ENCODE measurements around the gene KIAA2012.

KIAA2012 gene

GRCh38 chr2:202136526-202136925, 63.5 kb downstream of the KIAA2012 start:
- H3K36me3 ChIP-seq (ENCODE audit: control insufficient read depth, low read length) = no peaks in the 10 kb centered on the region
- H3K27ac ChIP-seq (ENCODE audit: low read depth, low read length) = no peak overlapping the region
- no peak overlapping the region for H3K4me2 ChIP-seq (ENCODE audit: low read length)
- H3K9me2 ChIP-seq (replicated peaks; ENCODE audit: control insufficient read depth, low read length) = no peaks in the 10 kb centered on the region
- peaks cover 10% of the 10 kb centered on the region for H3K4me1 ChIP-seq (ENCODE audit: control insufficient read depth, low read length)
- no peaks in the 10 kb centered on the region for H4K20me1 ChIP-seq (ENCODE audit: control insufficient read depth, insufficient read depth, low read depth, low read length)
- no peaks in the 10 kb centered on the region for H3K79me2 ChIP-seq (ENCODE audit: control insufficient read depth, low read length)
- H3K27me3 ChIP-seq (ENCODE audit: control insufficient read depth, low read length) = 0 out of 2 replicates have a peak, but pooled peaks cover 3% of the 10 kb centered on the region
- H3K9me3 ChIP-seq (ENCODE audit: control insufficient read depth, insufficient read depth, low read length) = no peaks in the 10 kb centered on the region
- no peak overlapping the region for H3K4me3 ChIP-seq (ENCODE audit: low read length)
- no peak for TF ChIP-seq EZH2phosphoT487 (IDR thresholded peaks at IDR 0.05; ENCODE audit: borderline replicate concordance, low read length)
- no peak for TF ChIP-seq CTCF (IDR thresholded peaks at IDR 0.05; ENCODE audit: low read depth, low read length, poor library complexity, severe bottlenecking)
- H3F3A ChIP-seq (ENCODE audit: control insufficient read depth, insufficient read depth) = no peaks in the 10 kb centered on the region

GRCh38 chr2:202140522-202141252, 67.6 kb downstream of the KIAA2012 start:
- no peaks in the 10 kb centered on the region for H3F3A ChIP-seq (ENCODE audit: control insufficient read depth, insufficient read depth)
- no peak overlapping the region for H3K27ac ChIP-seq (ENCODE audit: low read depth, low read length)
- H4K20me1 ChIP-seq (ENCODE audit: control insufficient read depth, insufficient read depth, low read depth, low read length) = no peaks in the 10 kb centered on the region
- H3K9me2 ChIP-seq (replicated peaks; ENCODE audit: control insufficient read depth, low read length) = no peaks in the 10 kb centered on the region
- H3K27me3 ChIP-seq (ENCODE audit: control insufficient read depth, low read length) = no peaks in the 10 kb centered on the region
- H3K4me1 ChIP-seq (ENCODE audit: control insufficient read depth, low read length) = peaks cover 16% of the 10 kb centered on the region
- TF ChIP-seq CTCF (IDR thresholded peaks at IDR 0.05; ENCODE audit: low read depth, low read length, poor library complexity, severe bottlenecking) (no peak), EZH2phosphoT487 (IDR thresholded peaks at IDR 0.05; ENCODE audit: borderline replicate concordance, low read length) (no peak)
- H3K36me3 ChIP-seq (ENCODE audit: control insufficient read depth, low read length) = no peaks in the 10 kb centered on the region
- no peaks in the 10 kb centered on the region for H3K79me2 ChIP-seq (ENCODE audit: control insufficient read depth, low read length)
- no peak overlapping the region; the same call in 1 of the 2 replicates for H3K4me2 ChIP-seq (ENCODE audit: low read length)
- no peak overlapping the region for H3K4me3 ChIP-seq (ENCODE audit: low read length)
- no peaks in the 10 kb centered on the region for H3K9me3 ChIP-seq (ENCODE audit: control insufficient read depth, insufficient read depth, low read length)

- H4K20me1 ChIP-seq (ENCODE audit: control insufficient read depth, insufficient read depth, low read depth, low read length) = no peaks in the 10 kb centered on the region
- H3K9me2 ChIP-seq (replicated peaks; ENCODE audit: control insufficient read depth, low read length) = no peaks in the 10 kb centered on the region
- no peak overlapping the region; the same call in 1 of the 2 replicates for H3K4me2 ChIP-seq (ENCODE audit: low read length)
- no peaks in the 10 kb centered on the region for H3K79me2 ChIP-seq (ENCODE audit: control insufficient read depth, low read length)
- H3K9me3 ChIP-seq (ENCODE audit: control insufficient read depth, insufficient read depth, low read length) = no peaks in the 10 kb centered on the region
- H3F3A ChIP-seq (ENCODE audit: control insufficient read depth, insufficient read depth) = no peaks in the 10 kb centered on the region
- no peak overlapping the region for H3K27ac ChIP-seq (ENCODE audit: low read depth, low read length)
- H3K4me1 ChIP-seq (ENCODE audit: control insufficient read depth, low read length) = peaks cover 16% of the 10 kb centered on the region
- H3K27me3 ChIP-seq (ENCODE audit: control insufficient read depth, low read length) = no peaks in the 10 kb centered on the region
- TF ChIP-seq CTCF (IDR thresholded peaks at IDR 0.05; ENCODE audit: low read depth, low read length, poor library complexity, severe bottlenecking) = no peak
- H3K36me3 ChIP-seq (ENCODE audit: control insufficient read depth, low read length) = no peaks in the 10 kb centered on the region
- no peak overlapping the region for H3K4me3 ChIP-seq (ENCODE audit: low read length)
These were observed 68.4 kb downstream of the KIAA2012 start for GRCh38 chr2:202141329-202141947.
